Lung (tissue), 12 donors: ENCODE data around the gene MMP2. TPM values are rescaled to one million over a fixed set of nuclear protein-coding genes. Genes with fewer than 3 reads are reported as not detected.

Experiments
- ATAC-seq: fragments of 200-7000 bp; cut with Tn5 transposase; one replicate; pipeline ENCODE4 v1.9.1; 2020; ENCODE audit warnings: moderate number of reproducible peaks; ENCODE audit not compliant: insufficient read depth, low FRiP score
- DNase-seq, 3 donors: peaks; one replicate each; pipeline ENCODE4 v3.0.0-alpha.2; 2013 to 2017
- H3K27ac ChIP-seq, 2 donors: one replicate each; pipeline ENCODE4 v1.5.1; 2013; ENCODE audit warnings: mild to moderate bottlenecking in 2 of 2, moderate library complexity in 2 of 2, control low read depth in 1 of 2, inconsistent platforms in 1 of 2, low read depth in 1 of 2, low read length in 1 of 2
- H3K27me3 ChIP-seq, 3 donors: one replicate each; pipeline ENCODE4 v1.5.1; 2013; ENCODE audit warnings: low read length in 2 of 3; ENCODE audit not compliant: control insufficient read depth in 3 of 3, insufficient read depth in 3 of 3
- H3K36me3 ChIP-seq, 4 donors: one replicate each; pipeline ENCODE4 v1.5.1; 2013; ENCODE audit warnings: low read length in 4 of 4, mild to moderate bottlenecking in 1 of 4, moderate library complexity in 1 of 4; ENCODE audit not compliant: control insufficient read depth in 4 of 4, insufficient read depth in 4 of 4
- H3K4me1 ChIP-seq, 5 donors: one replicate each; pipeline ENCODE4 v1.5.1; 2013; ENCODE audit warnings: low read length in 5 of 5, mild to moderate bottlenecking in 2 of 5, moderate library complexity in 1 of 5; ENCODE audit not compliant: control insufficient read depth in 5 of 5, insufficient read depth in 5 of 5
- H3K4me3 ChIP-seq: one replicate; pipeline ENCODE4 v1.5.1; 2013; ENCODE audit warnings: mild to moderate bottlenecking, control low read depth, moderate library complexity
- H3K9ac ChIP-seq, 2 donors: one replicate each; pipeline ENCODE4 v1.5.1; 2013; ENCODE audit warnings: low read length in 2 of 2, control low read depth in 1 of 2; ENCODE audit not compliant: insufficient read depth in 1 of 2
- H3K9me3 ChIP-seq, 4 donors: one replicate each; pipeline ENCODE4 v1.5.1; 2013; ENCODE audit warnings: low read length in 3 of 4, mild to moderate bottlenecking in 1 of 4, moderate library complexity in 1 of 4; ENCODE audit not compliant: control insufficient read depth in 4 of 4, insufficient read depth in 3 of 4
- CTCF ChIP-seq: IDR thresholded peaks from 2 replicates; pipeline ENCODE4 v1.5.1; 2012; ENCODE audit warnings: mild to moderate bottlenecking; ENCODE audit errors: control extremely low read depth, extremely low read depth
- WGBS, 2 donors: extraction: QIAGEN DNeasy Blood & Tissue Kit; methylation state at CpG; one replicate each; pipeline ENCODE4 v1.1.7; 2013; 5-methylcytosine and 5-hydroxymethylcytosine counted together
- polyA plus RNA-seq, 2 donors: library from polyadenylated mRNA; stranded (reverse); fragments of 200-250 nt; gene quantifications; one replicate each; pipeline ENCODE4 v1.2.1, GENCODE V29; 2013
- total RNA-seq, 2 donors: library from RNA; depleted of rRNA in 1 of 2; stranded (reverse); fragments of >200 nt in 1 of 2; gene quantifications; one replicate each; pipeline ENCODE4 v1.2.1, GENCODE V29; 2014 to 2021
- donor health status: control.
- donor health status: control.
- donor health status: Bipolar disorder and iron deficiency.
- donor health status: healthy.
- donor health status: DM: yes; HTN: yes; CAD: no.

MMP2 gene
- total and polyA plus RNA-seq, 4 donors = 41.9 to 291 (median 169) TPM

- H3K4me3 ChIP-seq = no peak overlapping the region
- H3K9ac ChIP-seq = no peak overlapping the region
- no peak for TF ChIP-seq CTCF
- no peaks in the 10 kb centered on the region for H3K36me3 ChIP-seq
- WGBS, 2 donors = 66 to 75% methylated on average over 8 of the region's 8 CpGs
- ATAC-seq (peak; percentile 75), DNase-seq (peak in 2 of 3 donors; percentile 31 to 34)
- no peaks in the 10 kb centered on the region for H3K27me3 ChIP-seq
- peaks cover 0 to 3% (median 0%) of the 10 kb centered on the region in 5 donors for H3K4me1 ChIP-seq
- no peak overlapping the region for H3K27ac ChIP-seq
- no peaks in the 10 kb centered on the region for H3K9me3 ChIP-seq
Observed at GRCh38 chr16:55444754-55445485, 34.1 kb upstream of the MMP2 start.

- H3K36me3 ChIP-seq = no peaks in the 10 kb centered on the region
- H3K4me1 ChIP-seq = peaks cover 0 to 3% (median 0%) of the 10 kb centered on the region in 5 donors
- H3K27me3 ChIP-seq = no peaks in the 10 kb centered on the region
- H3K4me3 ChIP-seq = no peak overlapping the region
- DNase-seq (no peak), ATAC-seq (no peak)
- WGBS, 2 donors = 88 to 95% methylated on average over 12 of the region's 12 CpGs
- no peak overlapping the region for H3K9ac ChIP-seq
- no peak overlapping the region for H3K27ac ChIP-seq
- no peaks in the 10 kb centered on the region for H3K9me3 ChIP-seq
- TF ChIP-seq CTCF = no peak
Observed at GRCh38 chr16:55447231-55447630, 31.8 kb upstream of the MMP2 start.

GRCh38 chr16:55452996-55453395 is 26.0 kb upstream of the MMP2 start:
- 81 to 95% methylated on average over 2 of the region's 2 CpGs for WGBS, 2 donors
- no peak overlapping the region for H3K27ac ChIP-seq
- no peak for DNase-seq
- H3K4me3 ChIP-seq = no peak overlapping the region
- H3K4me1 ChIP-seq = no peaks in the 10 kb centered on the region
- H3K36me3 ChIP-seq = no peaks in the 10 kb centered on the region
- no peaks in the 10 kb centered on the region for H3K27me3 ChIP-seq
- ATAC-seq = no peak
- H3K9ac ChIP-seq = no peak overlapping the region
- no peak for TF ChIP-seq CTCF
- no peaks in the 10 kb centered on the region for H3K9me3 ChIP-seq

- Histone ChIP-seq H3K9ac (no peak overlapping the region), H3K4me3 (no peak overlapping the region), H3K9me3 (no peaks in the 10 kb centered on the region), H3K27ac (no peak overlapping the region), H3K36me3 (no peaks in the 10 kb centered on the region), H3K4me1 (no peaks in the 10 kb centered on the region), H3K27me3 (no peaks in the 10 kb centered on the region)
- 51 to 60% methylated on average over 2 of the region's 2 CpGs for WGBS, 2 donors
- DNase-seq = no peak
- no peak for TF ChIP-seq CTCF
- ATAC-seq = no peak
Observed at GRCh38 chr16:55453909-55454308, 25.1 kb upstream of the MMP2 start.
